H9 (cell line): ENCODE data around the gene WDFY1. TPM values are rescaled to one million over a fixed set of nuclear protein-coding genes. Genes with fewer than 3 reads are reported as not detected.

Source experiments
- DNase-seq: peaks from one replicate; pipeline ENCODE4 v3.0.0-alpha.2; 2017
- H2AFZ ChIP-seq: one replicate; pipeline ENCODE4 v1.6.1; 2013; ENCODE audit warnings: mild to moderate bottlenecking, low read length, control low read depth, moderate library complexity
- H2AK5ac ChIP-seq: 2 replicates; pipeline ENCODE4 v1.6.1; 2013; ENCODE audit warnings: low read length, control low read depth, mixed read lengths; ENCODE audit not compliant: insufficient read length
- H2BK120ac ChIP-seq: one replicate; pipeline ENCODE4 v1.6.1; 2013; ENCODE audit warnings: low read depth, mild to moderate bottlenecking, low read length, control low read depth, inconsistent platforms; ENCODE audit not compliant: poor library complexity, severe bottlenecking
- H2BK12ac ChIP-seq: 2 replicates; pipeline ENCODE4 v1.6.1; 2013; ENCODE audit warnings: low read length, control low read depth, mixed read lengths, low read depth; ENCODE audit not compliant: insufficient read length
- H2BK15ac ChIP-seq: 2 replicates; pipeline ENCODE4 v1.6.1; 2013; ENCODE audit warnings: low read depth, low read length, control low read depth
- H2BK20ac ChIP-seq: one replicate; pipeline ENCODE4 v1.6.1; 2013; ENCODE audit warnings: low read depth, mild to moderate bottlenecking, low read length, control low read depth, inconsistent platforms; ENCODE audit not compliant: poor library complexity, severe bottlenecking
- H2BK5ac ChIP-seq: 2 replicates; pipeline ENCODE4 v1.6.1; 2013; ENCODE audit warnings: low read length, control low read depth, mixed read lengths; ENCODE audit not compliant: insufficient read length
- H3K14ac ChIP-seq: 2 replicates; pipeline ENCODE4 v1.6.1; 2013; ENCODE audit warnings: low read length, control low read depth; ENCODE audit not compliant: insufficient read depth
- H3K18ac ChIP-seq: 2 replicates; pipeline ENCODE4 v1.6.1; 2013; ENCODE audit warnings: low read depth, mild to moderate bottlenecking, mixed read lengths, low read length, control low read depth; ENCODE audit not compliant: insufficient read length
- H3K23ac ChIP-seq: 2 replicates; pipeline ENCODE4 v1.6.1; 2013; ENCODE audit warnings: low read length, control low read depth, mixed read lengths, low read depth; ENCODE audit not compliant: insufficient read length
- H3K23me2 ChIP-seq: 2 replicates; pipeline ENCODE4 v1.6.1; 2013; ENCODE audit warnings: low read depth, mild to moderate bottlenecking, mixed read lengths, low read length, control low read depth; ENCODE audit not compliant: insufficient read length, poor library complexity, severe bottlenecking
- H3K27ac ChIP-seq: 2 replicates; pipeline ENCODE4 v1.5.1; 2013; ENCODE audit warnings: low read length, control low read depth, mixed read lengths, low read depth; ENCODE audit not compliant: insufficient read length
- H3K27me3 ChIP-seq: 2 replicates; pipeline ENCODE4 v1.6.1; 2013; ENCODE audit warnings: low read length, control low read depth, inconsistent platforms; ENCODE audit not compliant: insufficient read depth
- H3K4ac ChIP-seq: 2 replicates; pipeline ENCODE4 v1.6.1; 2013; ENCODE audit warnings: low read depth, mild to moderate bottlenecking, control low read depth, inconsistent platforms, low read length, moderate library complexity
- H3K4me1 ChIP-seq: 2 replicates; pipeline ENCODE4 v1.6.1; 2013; ENCODE audit warnings: low read length, control low read depth, inconsistent platforms; ENCODE audit not compliant: insufficient read depth
- H3K4me2 ChIP-seq: 2 replicates; pipeline ENCODE4 v1.6.1; 2013; ENCODE audit warnings: low read length, control low read depth, mixed read lengths; ENCODE audit not compliant: insufficient read length, insufficient read depth
- H3K56ac ChIP-seq: 2 replicates; pipeline ENCODE4 v1.6.1; 2013; ENCODE audit warnings: low read depth, mild to moderate bottlenecking, mixed read lengths, low read length, control low read depth; ENCODE audit not compliant: insufficient read length
- H3K79me1 ChIP-seq: 2 replicates; pipeline ENCODE4 v1.6.1; 2013; ENCODE audit warnings: low read depth, mild to moderate bottlenecking, moderate library complexity, low read length, control low read depth, inconsistent platforms; ENCODE audit not compliant: insufficient read depth, poor library complexity, severe bottlenecking
- H3K79me2 ChIP-seq: 2 replicates; pipeline ENCODE4 v1.6.1; 2013; ENCODE audit warnings: low read length, control low read depth, inconsistent platforms; ENCODE audit not compliant: insufficient read depth
- H3K9ac ChIP-seq: 2 replicates; pipeline ENCODE4 v1.6.1; 2013; ENCODE audit warnings: low read length, control low read depth, mixed read lengths; ENCODE audit not compliant: insufficient read length; ENCODE audit errors: extremely low read depth
- H3K9me3 ChIP-seq: one replicate; pipeline ENCODE4 v1.6.1; 2013; ENCODE audit warnings: low read depth, low read length, inconsistent platforms; ENCODE audit not compliant: control insufficient read depth
- H3T11ph ChIP-seq: one replicate; pipeline ENCODE4 v1.6.1; 2013; ENCODE audit warnings: mild to moderate bottlenecking, low read length, control low read depth, inconsistent platforms
- H4K20me1 ChIP-seq: one replicate; pipeline ENCODE4 v1.6.1; 2013; ENCODE audit not compliant: control insufficient read depth, insufficient read length, insufficient read depth
- H4K5ac ChIP-seq: 2 replicates; pipeline ENCODE4 v1.6.1; 2013; ENCODE audit warnings: low read depth, mild to moderate bottlenecking, mixed read lengths, low read length, control low read depth; ENCODE audit not compliant: insufficient read length
- H4K8ac ChIP-seq: replicated peaks from 2 replicates; pipeline ENCODE4 v1.6.1; 2013; ENCODE audit warnings: low read length, control low read depth, mixed read lengths, low read depth; ENCODE audit not compliant: insufficient read length
- H4K91ac ChIP-seq: 2 replicates; pipeline ENCODE4 v1.6.1; 2013; ENCODE audit warnings: low read depth, mild to moderate bottlenecking, moderate library complexity, mixed read lengths, low read length, control low read depth; ENCODE audit not compliant: insufficient read length
- H3K27ac Mint-ChIP-seq, 3 experiments: 2 replicates in 2 of 3; 3 replicates in 1 of 3; pipeline ENCODE4 v1.8.0; 2020 to 2021; ENCODE audit warnings: mixed read lengths in 3 of 3, mild to moderate bottlenecking in 1 of 3, moderate library complexity in 1 of 3
- H3K27me3 Mint-ChIP-seq: 2 replicates; pipeline ENCODE4 v1.8.0; 2021; ENCODE audit warnings: low read depth, mild to moderate bottlenecking, moderate library complexity, mixed read lengths
- H3K36me3 Mint-ChIP-seq, 3 experiments: 2 replicates in 2 of 3; 3 replicates in 1 of 3; pipeline ENCODE4 v1.8.0; 2020 to 2021; ENCODE audit warnings: low read depth in 3 of 3, mixed read lengths in 3 of 3; ENCODE audit not compliant: insufficient read depth in 1 of 3
- H3K4me1 Mint-ChIP-seq, 2 experiments: 2 replicates each; pipeline ENCODE4 v1.8.0; 2020; ENCODE audit warnings: mixed read lengths in 2 of 2
- H3K4me3 Mint-ChIP-seq, 2 experiments: 2 replicates in 1 of 2; 3 replicates in 1 of 2; pipeline ENCODE4 v1.8.0; 2020 to 2021; ENCODE audit warnings: mild to moderate bottlenecking in 2 of 2, mixed read lengths in 2 of 2, moderate library complexity in 1 of 2
- H3K9me3 Mint-ChIP-seq, 2 experiments: 2 replicates in 1 of 2; 3 replicates in 1 of 2; pipeline ENCODE4 v1.8.0; 2020; ENCODE audit warnings: mild to moderate bottlenecking in 2 of 2, mixed read lengths in 2 of 2, moderate library complexity in 1 of 2
- WGBS: extraction: QIAGEN DNeasy Blood & Tissue Kit; methylation state at CpG from one replicate; pipeline ENCODE4 v1.1.7; 2013; ENCODE audit warnings: missing lambda C conversion rate, low lambda C conversion rate, mixed read lengths; ENCODE audit not compliant: insufficient read length; ENCODE audit errors: extremely low coverage; 5-methylcytosine and 5-hydroxymethylcytosine counted together
- total RNA-seq: library from RNA; stranded (reverse); gene quantifications from 2 replicates; pipeline ENCODE4 v1.2.1, GENCODE V29; 2021
- TF ChIP-seq, protein P1 (sequence below): fragments of 200-600 bp; sonication (generic); conservative IDR thresholded peaks from 3 replicates; pipeline ENCODE4 v1.8.0; 2021; ENCODE audit warnings: antibody characterized with exemption, mild to moderate bottlenecking

The WDFY1 gene
- total RNA-seq, 1 experiment from 2014 or later, result 54.1 TPM

DNA sequence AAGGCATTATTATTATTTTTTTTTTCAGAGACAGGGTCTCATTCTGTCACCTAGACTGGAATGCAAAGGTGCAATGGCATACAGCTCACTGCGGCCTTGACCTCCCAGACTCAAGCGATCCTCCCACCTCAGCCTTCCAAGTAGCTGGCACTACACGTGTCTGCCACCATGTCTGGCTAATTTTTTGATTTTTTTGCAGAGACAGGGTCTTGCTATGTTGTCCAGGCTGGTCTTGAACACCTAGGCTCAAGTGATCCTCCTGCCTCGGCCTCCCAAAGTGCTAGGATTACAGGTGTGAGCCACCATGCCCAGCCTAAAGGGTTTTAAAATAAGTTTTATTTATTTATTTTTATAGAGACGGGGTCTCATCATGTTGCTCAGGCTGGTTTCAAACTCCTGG, 62.4 kb downstream of the WDFY1 start:
- H3K18ac ChIP-seq, result no peak overlapping the region
- H4K20me1 ChIP-seq, result no peaks in the 10 kb centered on the region
- no peaks in the 10 kb centered on the region for H3K27me3 Mint-ChIP-seq
- no peaks in the 10 kb centered on the region for H3K79me1 ChIP-seq
- no peaks in the 10 kb centered on the region; a peak in 1 of 5 replicates for H3K9me3 Mint-ChIP-seq
- peaks cover 21 to 72% (median 67%) of the 10 kb centered on the region in 3 experiments for H3K36me3 Mint-ChIP-seq
- no peak overlapping the region for H3K23ac ChIP-seq
- no peak overlapping the region for H3K9ac ChIP-seq
- no peak overlapping the region for H3K27ac ChIP-seq
- no peak overlapping the region for H3K4me3 Mint-ChIP-seq
- no peak overlapping the region for H2BK20ac ChIP-seq
- H3K27ac Mint-ChIP-seq, result no peak overlapping the region
- H3K27me3 ChIP-seq, result no peaks in the 10 kb centered on the region
- H3T11ph ChIP-seq, result no peak overlapping the region
- no peak overlapping the region for H4K91ac ChIP-seq
- H3K23me2 ChIP-seq, result no peaks in the 10 kb centered on the region
- H2BK5ac ChIP-seq, result no peak overlapping the region
- no peak overlapping the region for H3K14ac ChIP-seq
- no peak overlapping the region for H4K8ac ChIP-seq
- no peaks in the 10 kb centered on the region for H3K9me3 ChIP-seq
- H3K79me2 ChIP-seq, result no peaks in the 10 kb centered on the region
- TF ChIP-seq, protein P1, sequence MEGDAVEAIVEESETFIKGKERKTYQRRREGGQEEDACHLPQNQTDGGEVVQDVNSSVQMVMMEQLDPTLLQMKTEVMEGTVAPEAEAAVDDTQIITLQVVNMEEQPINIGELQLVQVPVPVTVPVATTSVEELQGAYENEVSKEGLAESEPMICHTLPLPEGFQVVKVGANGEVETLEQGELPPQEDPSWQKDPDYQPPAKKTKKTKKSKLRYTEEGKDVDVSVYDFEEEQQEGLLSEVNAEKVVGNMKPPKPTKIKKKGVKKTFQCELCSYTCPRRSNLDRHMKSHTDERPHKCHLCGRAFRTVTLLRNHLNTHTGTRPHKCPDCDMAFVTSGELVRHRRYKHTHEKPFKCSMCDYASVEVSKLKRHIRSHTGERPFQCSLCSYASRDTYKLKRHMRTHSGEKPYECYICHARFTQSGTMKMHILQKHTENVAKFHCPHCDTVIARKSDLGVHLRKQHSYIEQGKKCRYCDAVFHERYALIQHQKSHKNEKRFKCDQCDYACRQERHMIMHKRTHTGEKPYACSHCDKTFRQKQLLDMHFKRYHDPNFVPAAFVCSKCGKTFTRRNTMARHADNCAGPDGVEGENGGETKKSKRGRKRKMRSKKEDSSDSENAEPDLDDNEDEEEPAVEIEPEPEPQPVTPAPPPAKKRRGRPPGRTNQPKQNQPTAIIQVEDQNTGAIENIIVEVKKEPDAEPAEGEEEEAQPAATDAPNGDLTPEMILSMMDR, result no peak
- H2BK15ac ChIP-seq, result no peak overlapping the region
- no peak overlapping the region for H2BK12ac ChIP-seq
- no peak overlapping the region for H3K56ac ChIP-seq
- no CpG with 5 or more reads among the region's 5 CpGs for WGBS
- H2AK5ac ChIP-seq, result no peak overlapping the region
- no peak overlapping the region for H3K4ac ChIP-seq
- no peak for DNase-seq
- H3K4me2 ChIP-seq, result no peak overlapping the region
- H2AFZ ChIP-seq, result no peak overlapping the region
- H4K5ac ChIP-seq, result no peak overlapping the region
- H3K4me1 ChIP-seq, result no peaks in the 10 kb centered on the region
- no peaks in the 10 kb centered on the region for H3K4me1 Mint-ChIP-seq
- H2BK120ac ChIP-seq, result no peak overlapping the region
